Activated CD8-positive, alpha-beta T cell treated with anti-CD3 and anti-CD28 coated beads for 36 hours (primary cell): ENCODE results near the gene DOCK2. TPM values are rescaled to one million over a fixed set of nuclear protein-coding genes. Genes with fewer than 3 reads are reported as not detected.

Source experiments
- ATAC-seq: fragments of 200-7000 bp; cut with Tn5 transposase; one replicate; pipeline ENCODE4 v1.10.0; 2021; ENCODE audit warnings: mild to moderate bottlenecking, moderate library complexity
- CTCF ChIA-PET: fragments of 350-600 bp; sonication (Branson Sonifier 250); formaldehyde crosslinking; loops from one replicate; lab custom pipeline; 2021; ENCODE audit warnings: antibody characterized with exemption; lab: Charles Lee
- POLR2A ChIA-PET: fragments of 350-600 bp; sonication (Branson Sonifier 250); formaldehyde crosslinking; loops from one replicate; lab custom pipeline; 2021; ENCODE audit warnings: antibody characterized with exemption; lab: Charles Lee
- DNase-seq: peaks from one replicate; pipeline ENCODE4 v3.0.0-alpha.2; 2020
- H3K27ac Mint-ChIP-seq: one replicate; pipeline ENCODE4 v1.8.0; 2021; ENCODE audit warnings: mild to moderate bottlenecking, mixed read lengths
- H3K27me3 Mint-ChIP-seq: one replicate; pipeline ENCODE4 v1.8.0; 2021; ENCODE audit warnings: mixed read lengths
- H3K36me3 Mint-ChIP-seq: one replicate; pipeline ENCODE4 v1.8.0; 2021; ENCODE audit warnings: low read depth, mixed read lengths
- H3K4me1 Mint-ChIP-seq: one replicate; pipeline ENCODE4 v1.8.0; 2021; ENCODE audit warnings: low read depth, mixed read lengths
- H3K4me3 Mint-ChIP-seq: one replicate; pipeline ENCODE4 v1.8.0; 2021; ENCODE audit warnings: mild to moderate bottlenecking, moderate library complexity, mixed read lengths
- H3K9me3 Mint-ChIP-seq: one replicate; pipeline ENCODE4 v1.8.0; 2021; ENCODE audit warnings: mixed read lengths
- CTCF ChIP-seq: fragments of 200-600 bp; IDR thresholded peaks from one replicate; pipeline ENCODE4 v1.8.0; 2022; ENCODE audit warnings: antibody characterized with exemption, mild to moderate bottlenecking
- intact Hi-C: fragments of 100-400 bp; cut with micrococcal nuclease; formaldehyde crosslinking; loops from one replicate; pipeline ENCODE4 v1.10.0; 2022
- total RNA-seq, 2 experiments: library from RNA; stranded (reverse); gene quantifications; one replicate each; pipeline ENCODE4 v1.2.3, GENCODE V29; 2021

DOCK2 gene
- total RNA-seq, 2 experiments from 2014 or later = 180 to 181 TPM

DNA sequence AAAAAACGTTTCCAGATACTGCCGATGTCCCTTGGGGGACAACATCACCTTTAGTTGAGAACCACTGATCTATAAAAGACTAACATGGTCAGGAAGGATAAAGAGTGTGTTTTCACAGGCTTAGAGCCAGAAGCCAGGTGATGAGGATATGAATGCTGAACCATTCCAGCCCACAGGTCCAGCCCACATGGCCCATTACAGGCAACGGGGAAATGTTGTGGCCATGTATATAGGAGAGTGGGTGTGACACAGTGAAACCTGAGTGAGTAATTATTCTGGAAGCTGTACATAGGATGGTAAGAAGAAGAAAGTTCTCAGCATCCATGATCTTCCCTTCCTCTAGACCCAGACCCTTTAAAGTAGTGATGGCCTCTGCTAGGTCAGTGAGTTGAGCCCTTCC lies 412.6 kb downstream of the DOCK2 start:
- ChIA-PET CTCF (no interaction called here), POLR2A (no interaction called here)
- ATAC-seq (no peak), DNase-seq (no peak)
- peaks cover 67% of the 10 kb centered on the region for H3K36me3 Mint-ChIP-seq
- H3K27ac Mint-ChIP-seq = no peak overlapping the region
- no peaks in the 10 kb centered on the region for H3K4me1 Mint-ChIP-seq
- intact Hi-C loops = no loop called here
- no peaks in the 10 kb centered on the region for H3K27me3 Mint-ChIP-seq
- no peaks in the 10 kb centered on the region for H3K9me3 Mint-ChIP-seq
- no peak for TF ChIP-seq CTCF
- no peak overlapping the region for H3K4me3 Mint-ChIP-seq

- no peak for ATAC-seq
- no peaks in the 10 kb centered on the region for H3K4me1 Mint-ChIP-seq
- H3K27me3 Mint-ChIP-seq = no peaks in the 10 kb centered on the region
- ChIA-PET POLR2A (no interaction called here), CTCF (no interaction called here)
- H3K27ac Mint-ChIP-seq = no peak overlapping the region
- H3K4me3 Mint-ChIP-seq = no peak overlapping the region
- no peak for DNase-seq
- intact Hi-C loops = no loop called here
- H3K36me3 Mint-ChIP-seq = peaks cover 88% of the 10 kb centered on the region
- H3K9me3 Mint-ChIP-seq = peaks cover 4% of the 10 kb centered on the region
- no peak for TF ChIP-seq CTCF
Measured at GRCh38 chr5:170053896-170054295, 416.8 kb downstream of the DOCK2 start.

DNA sequence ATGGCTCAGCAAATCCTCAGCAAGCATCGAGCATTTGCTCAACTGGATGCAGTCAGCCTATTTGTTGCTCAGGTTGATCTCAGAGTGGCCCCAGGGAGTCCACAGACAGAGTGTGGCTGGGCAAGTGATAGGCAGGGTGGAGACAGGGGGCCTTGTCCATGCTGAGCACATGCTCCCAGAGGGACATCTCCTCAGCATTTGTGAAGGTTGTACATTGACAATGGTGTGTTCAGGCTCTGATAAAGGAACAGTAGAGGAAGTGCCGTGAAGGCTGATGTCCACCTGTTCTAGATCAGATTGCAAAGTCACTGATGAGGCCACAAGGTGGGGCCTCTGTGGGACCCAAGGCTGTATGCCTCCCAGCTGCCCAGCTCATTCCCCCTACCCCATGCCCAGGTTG lies 418.5 kb downstream of the DOCK2 start:
- Mint-ChIP-seq H3K4me1 (no peaks in the 10 kb centered on the region), H3K27ac (no peak overlapping the region), H3K36me3 (peaks cover 90% of the 10 kb centered on the region), H3K9me3 (peaks cover 7% of the 10 kb centered on the region), H3K27me3 (no peaks in the 10 kb centered on the region), H3K4me3 (no peak overlapping the region)
- intact Hi-C loops = no loop called here
- no peak for TF ChIP-seq CTCF
- ChIA-PET CTCF (no interaction called here), POLR2A (no interaction called here)
- no peak for DNase-seq
- ATAC-seq = no peak

DNA sequence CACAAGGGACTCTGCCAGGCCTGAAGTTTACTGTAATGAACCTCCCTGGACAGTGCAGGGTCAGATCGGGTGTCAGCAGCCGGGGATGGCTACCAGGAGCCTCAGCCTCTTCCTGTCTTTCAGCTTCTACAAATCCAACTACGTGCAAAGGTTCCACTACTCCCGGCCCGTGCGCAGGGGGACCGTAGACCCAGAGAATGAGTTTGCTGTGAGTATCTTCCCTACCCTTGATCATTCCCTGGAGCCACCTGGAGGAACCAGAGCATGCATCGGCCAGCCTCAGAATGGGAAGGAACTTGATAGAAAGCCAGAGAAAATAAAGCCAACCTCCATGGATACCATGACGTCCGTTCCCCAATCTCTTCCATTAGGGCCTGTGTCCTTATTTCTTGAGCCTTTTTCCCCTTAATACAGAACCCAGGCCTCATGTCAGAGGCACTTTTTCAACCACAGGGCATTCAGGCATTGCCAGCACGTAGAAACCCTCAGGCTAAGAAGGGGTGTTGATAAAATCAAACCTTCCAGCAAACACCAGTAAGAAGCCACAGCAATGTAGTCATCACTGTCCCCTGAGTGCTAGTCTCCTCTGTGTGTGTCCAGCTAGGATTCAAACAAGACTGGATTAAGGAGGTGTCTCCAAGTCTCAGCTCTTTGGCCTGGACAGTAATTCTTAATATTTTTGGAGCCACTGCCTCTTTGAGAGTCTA lies 419.6 kb downstream of the DOCK2 start:
- POLR2A ChIA-PET = interaction anchor here (1.2 kb wide), 1 partner anchor 8 kb away, joined by 3 read pairs; no protein-coding TSS in a partner anchor
- no peak for TF ChIP-seq CTCF
- Mint-ChIP-seq H3K27me3 (no peaks in the 10 kb centered on the region), H3K4me3 (no peak overlapping the region), H3K36me3 (peaks cover 87% of the 10 kb centered on the region), H3K9me3 (peaks cover 7% of the 10 kb centered on the region), H3K27ac (no peak overlapping the region), H3K4me1 (no peaks in the 10 kb centered on the region)
- intact Hi-C loops = no loop called here
- CTCF ChIA-PET = interaction anchor here (2.0 kb wide), 1 partner anchor 15 kb away, joined by 6 read pairs; no protein-coding TSS in a partner anchor
- DNase-seq = no peak
- no peak for ATAC-seq

DNA sequence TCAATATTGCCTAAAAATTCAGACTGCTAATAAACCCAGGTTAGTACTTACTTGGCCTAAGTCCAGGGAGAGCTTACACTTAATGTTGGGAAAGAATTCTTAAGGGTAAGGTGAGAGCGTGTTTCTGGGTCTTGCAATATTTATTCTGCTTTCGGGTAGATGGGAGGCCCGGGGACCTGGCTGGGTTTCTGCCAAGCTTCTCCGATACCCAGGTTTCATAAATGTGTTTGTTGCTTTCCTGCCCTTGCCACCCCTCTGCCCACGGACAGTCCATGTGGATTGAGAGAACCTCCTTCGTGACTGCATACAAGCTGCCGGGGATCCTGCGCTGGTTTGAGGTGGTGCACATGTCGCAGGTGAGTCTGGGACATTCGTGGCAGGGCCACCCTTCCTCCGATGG lies 420.2 kb downstream of the DOCK2 start:
- TF ChIP-seq CTCF = no peak

More for the DNA sequence above, 420.2 kb downstream of the DOCK2 start:
- no peak for ATAC-seq
- no peaks in the 10 kb centered on the region for H3K4me1 Mint-ChIP-seq
- no peaks in the 10 kb centered on the region for H3K27me3 Mint-ChIP-seq
- peaks cover 7% of the 10 kb centered on the region for H3K9me3 Mint-ChIP-seq
- ChIA-PET POLR2A (no interaction called here), CTCF (interaction anchor here (2.0 kb wide), 1 partner anchor 14 kb away, joined by 6 read pairs; no protein-coding TSS in a partner anchor)
- no peak for DNase-seq
- H3K27ac Mint-ChIP-seq = no peak overlapping the region
- H3K4me3 Mint-ChIP-seq = no peak overlapping the region
- peaks cover 88% of the 10 kb centered on the region for H3K36me3 Mint-ChIP-seq
- intact Hi-C loops = no loop called here
